Vagina (tissue), 2 donors: ENCODE data around the gene RTF1. TPM values are rescaled to one million over a fixed set of nuclear protein-coding genes. Genes with fewer than 3 reads are reported as not detected.

ENCODE experiments used
- DNase-seq, 2 donors: peaks; one replicate each; pipeline ENCODE4 v3.0.0-alpha.2; 2017; ENCODE audit errors: extremely low spot score in 2 of 2
- H3K27ac ChIP-seq: fragments of 200-600 bp; sonication (generic); one replicate; pipeline ENCODE4 v1.5.1; 2019
- H3K27me3 ChIP-seq: fragments of 200-600 bp; sonication (generic); one replicate; pipeline ENCODE4 v1.5.1; 2019
- H3K36me3 ChIP-seq, 2 donors: fragments of 200-600 bp; sonication (generic); one replicate each; pipeline ENCODE4 v1.5.1; 2017 to 2019
- H3K4me1 ChIP-seq: fragments of 200-600 bp; sonication (generic); one replicate; pipeline ENCODE4 v1.5.1; 2019
- H3K4me3 ChIP-seq, 2 donors: fragments of 200-600 bp; sonication (generic); 1 replicate in 1 of 2; 2 replicates in 1 of 2; pipeline ENCODE4 v1.5.1; 2016 to 2019
- H3K9me3 ChIP-seq: fragments of 200-600 bp; sonication (generic); one replicate; pipeline ENCODE4 v1.5.1; 2019
- CTCF ChIP-seq, 3 experiments: fragments of 450-650 bp in 2 of 3; fragments of 200-600 bp in 1 of 3; sonication (generic) in 1 of 3; IDR thresholded peaks; one replicate each; pipeline ENCODE4 v1.5.1; 2017 to 2019; ENCODE audit warnings: antibody characterized with exemption in 3 of 3, mild to moderate bottlenecking in 2 of 3, moderate library complexity in 2 of 3
- POLR2A ChIP-seq, 2 donors: fragments of 450-650 bp; IDR thresholded peaks; one replicate each; pipeline ENCODE4 v1.6.1; 2017; ENCODE audit warnings: antibody characterized with exemption in 2 of 2, mild to moderate bottlenecking in 2 of 2, moderate library complexity in 2 of 2
- POLR2AphosphoS5 ChIP-seq, 2 donors: sonication (generic); formaldehyde crosslinking; IDR thresholded peaks; one replicate each; pipeline ENCODE4 v1.9.0; 2017; ENCODE audit warnings: antibody characterized with exemption in 2 of 2, mild to moderate bottlenecking in 2 of 2, low read depth in 1 of 2; ENCODE audit not compliant: insufficient read depth in 1 of 2
- intact Hi-C: fragments of 100-400 bp; cut with DNase I; formaldehyde crosslinking; loops from one replicate; pipeline ENCODE4 v1.15.1; 2023
- small RNA-seq: library from RNA; depleted of rRNA; stranded (forward); fragments of <200 nt; gene quantifications from one replicate; pipeline ENCODE3, GENCODE V24; 2016
- total RNA-seq: library from RNA; depleted of rRNA; stranded (reverse); fragments of >200 nt; gene quantifications from one replicate; pipeline ENCODE4 v1.2.3, GENCODE V29; 2016

Gene RTF1
- total RNA-seq, 1 donor from 2014 or later = 32.2 TPM

- Histone ChIP-seq H3K9me3 (no peaks in the 10 kb centered on the region), H3K27ac (no peak overlapping the region), H3K4me3 (no peak overlapping the region), H3K27me3 (no peaks in the 10 kb centered on the region), H3K36me3 (peaks cover 0 to 75% of the 10 kb centered on the region in 2 donors), H3K4me1 (no peaks in the 10 kb centered on the region)
- intact Hi-C loops = no loop called here
- TF ChIP-seq POLR2AphosphoS5 (IDR thresholded peaks at IDR 0.05; ENCODE audit: insufficient read depth in 1 of 2, low read depth in 1 of 2) (no peak), POLR2A (IDR thresholded peaks at IDR 0.05) (no peak), CTCF (IDR thresholded peaks at IDR 0.05) (no peak)
- DNase-seq = no peak
Observed at GRCh38 chr15:41530363-41530956, 113.6 kb downstream of the RTF1 start.

Small RNA genes within 50 kb of the gene (small RNA-seq; reads per million reads assigned to genes)
- not detected for gene RNU6-1169P

Other genes starting within 250 kb of the RTF1 start
- not detected for gene EXD1, start 186.3 kb upstream of the RTF1 start, total RNA-seq
- gene CHP1, start 185.8 kb upstream of the RTF1 start, total RNA-seq = 119 TPM
- gene OIP5, start 84.5 kb upstream of the RTF1 start, total RNA-seq = not detected
- 16.9 TPM for gene NUSAP1, start 84.2 kb upstream of the RTF1 start, total RNA-seq
- gene NDUFAF1, start 14.6 kb upstream of the RTF1 start, total RNA-seq = 6.9 TPM
- not detected for gene ITPKA, start 76.8 kb downstream of the RTF1 start, total RNA-seq
- 1.5 TPM for gene LTK, start 96.7 kb downstream of the RTF1 start, total RNA-seq
- 19.9 TPM for gene RPAP1, start 127.2 kb downstream of the RTF1 start, total RNA-seq
- 13.3 TPM for gene TYRO3, start 142.1 kb downstream of the RTF1 start, total RNA-seq
- gene MGA, start 243.3 kb downstream of the RTF1 start, total RNA-seq = 44.2 TPM